ENCODE results near the gene ZNF763.
"Not testable (repeated sequence)": the region's sequence is repeated elsewhere in the genome, so short reads cannot be mapped to it uniquely, and the experiment has no call there.

GRCh38 chr19:11941361-11941887 lies 23.4 kb upstream of the ZNF763 start:
- TF ChIP-seq CTCF (IDR thresholded peaks at IDR 0.05; ENCODE audit: insufficient read depth, low read length); POLR2AphosphoS5 (IDR thresholded peaks at IDR 0.05; ENCODE audit: low read depth); REST (IDR thresholded peaks at IDR 0.05; ENCODE audit: insufficient replicate concordance, low read depth): not testable (repeated sequence)
